UCSD-AML1 (cell line): ENCODE measurements around the gene ZNF98.

Source experiments
- DNase-seq: peaks from one replicate; lab custom pipeline; 2025; ENCODE audit not compliant: unreplicated experiment; lab: John Stamatoyannopoulos, UW

Gene ZNF98

DNA sequence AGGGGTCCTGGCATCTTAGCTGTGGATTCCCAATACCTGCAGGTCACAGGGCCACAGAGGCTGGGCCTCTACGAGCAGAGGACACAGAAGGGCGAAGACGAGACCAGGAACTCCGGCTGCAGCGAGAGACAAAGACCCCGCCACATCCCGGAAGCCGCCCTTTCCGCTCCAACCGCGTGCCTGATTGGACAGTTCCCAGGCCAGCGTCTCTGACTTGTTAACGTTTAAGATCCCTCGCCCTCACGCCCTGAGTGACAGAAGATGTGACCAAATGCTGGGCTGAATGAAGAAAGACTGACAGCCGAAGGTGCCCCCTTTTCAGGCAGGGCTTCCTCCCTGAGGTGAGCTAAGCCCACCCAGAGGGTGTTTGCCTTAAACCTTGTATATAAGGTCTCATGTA is at the start of gene ZNF98:
Gene ZNF98, minus strand, starts transcription at position 136 of the 400 bp plus-strand sequence. Its CDS starts 122 bp downstream, at position 14.
- no peak for DNase-seq

DNA sequence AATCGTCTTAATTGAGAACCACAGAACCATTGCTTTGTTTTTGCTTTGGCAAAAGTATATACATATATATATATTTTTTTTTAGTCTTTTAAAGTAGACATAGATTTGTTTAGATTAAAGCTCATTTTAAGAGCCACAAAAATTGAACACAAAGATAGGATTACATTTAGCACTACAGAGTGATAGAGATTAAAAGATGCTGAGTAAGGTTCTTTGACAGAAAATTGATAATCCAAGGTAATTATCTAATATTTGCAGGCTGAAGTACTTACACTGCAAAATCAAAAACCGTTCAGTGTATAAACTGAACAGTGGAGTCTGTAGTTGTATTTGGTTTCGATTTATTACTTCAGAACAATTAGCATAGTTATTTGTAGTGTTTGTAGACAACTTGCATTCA is 24.5 kb upstream of the ZNF98 start:
- no peak for DNase-seq

DNA sequence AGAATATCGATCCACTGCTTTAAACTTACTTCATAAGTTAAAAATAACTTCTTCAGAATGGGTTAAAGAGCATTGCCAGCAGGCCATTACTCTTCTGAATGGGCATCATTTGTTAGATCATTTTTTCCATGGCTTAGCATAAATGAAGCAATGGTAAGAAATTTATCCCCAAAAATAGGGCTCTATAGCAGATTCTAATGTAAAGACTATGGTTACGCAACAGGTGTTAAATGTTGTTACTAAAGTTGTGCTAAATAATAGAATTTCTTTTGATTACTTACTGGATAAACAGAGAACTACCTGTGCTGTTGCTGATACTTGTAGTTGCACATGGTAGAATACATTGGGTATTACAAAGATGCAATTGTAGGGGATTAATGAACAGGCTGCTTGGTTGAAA is 15.9 kb upstream of the ZNF98 start:
- no peak for DNase-seq

DNA sequence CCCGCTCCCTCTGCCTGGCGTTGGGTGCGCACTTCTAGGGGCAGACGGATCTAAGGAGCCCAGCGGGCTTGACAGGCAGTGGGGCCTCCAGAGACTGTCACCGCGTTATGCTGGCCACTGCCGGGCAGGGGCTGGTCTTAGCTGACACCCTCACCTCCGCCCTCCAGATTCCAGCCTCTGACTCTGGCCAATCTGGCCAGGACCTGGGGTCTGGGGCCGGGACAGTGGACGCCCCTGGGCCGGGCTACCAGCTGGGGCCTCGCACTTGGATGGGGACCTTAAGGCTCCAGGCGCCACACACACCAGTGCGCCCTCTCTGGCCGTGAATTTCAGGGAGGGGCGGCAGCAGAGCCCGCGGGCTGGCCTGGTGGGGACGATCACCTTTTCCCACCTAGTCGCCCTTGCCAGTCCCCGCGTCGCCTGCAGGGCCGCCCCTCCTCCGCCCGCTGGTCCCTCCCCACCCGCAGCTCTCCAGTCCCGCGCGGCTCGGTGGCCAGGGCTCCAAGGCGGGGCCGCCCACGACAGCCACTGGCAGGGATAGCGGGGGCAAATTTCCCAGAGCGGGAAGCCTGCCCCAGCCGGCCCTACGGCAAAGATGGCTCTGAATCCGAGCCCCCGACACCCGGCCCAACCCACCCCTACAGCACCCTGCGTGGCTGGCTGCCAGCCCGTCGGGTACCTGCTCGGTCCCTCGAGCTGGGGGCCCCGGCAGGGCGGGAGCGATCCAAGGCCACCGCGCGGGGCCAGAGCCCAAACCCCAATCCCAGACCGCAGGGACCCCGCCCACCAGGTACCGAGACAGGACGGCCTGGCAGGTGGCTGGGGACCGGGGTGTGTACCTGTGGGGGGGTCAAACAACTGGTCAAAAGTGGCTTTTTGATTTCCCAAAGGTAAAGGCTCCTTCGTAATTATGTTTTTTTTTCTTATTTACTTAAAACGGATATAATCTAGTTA is 6.1 kb upstream of the ZNF98 start:
- no peak for DNase-seq

DNA sequence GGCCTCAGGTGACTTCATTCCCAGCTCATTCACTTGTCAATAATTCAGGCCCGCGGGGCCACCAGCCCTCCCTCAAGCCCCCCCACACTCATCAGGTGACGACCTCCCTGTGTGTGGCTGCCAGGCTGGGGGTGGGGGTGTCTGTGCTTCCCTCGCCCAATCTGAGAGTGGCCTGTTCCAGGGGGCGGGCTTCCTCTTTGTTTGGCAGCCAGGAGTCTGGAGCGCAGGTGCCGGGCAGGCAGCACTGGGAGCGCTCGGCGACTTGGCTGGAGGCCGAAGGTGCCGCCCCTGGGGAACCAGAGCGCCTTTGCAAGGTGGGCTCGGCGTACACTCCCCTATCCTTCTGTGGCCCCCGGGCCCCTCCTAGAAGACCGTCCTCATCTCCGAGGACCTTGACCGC is 5.4 kb upstream of the ZNF98 start:
- no peak for DNase-seq

DNA sequence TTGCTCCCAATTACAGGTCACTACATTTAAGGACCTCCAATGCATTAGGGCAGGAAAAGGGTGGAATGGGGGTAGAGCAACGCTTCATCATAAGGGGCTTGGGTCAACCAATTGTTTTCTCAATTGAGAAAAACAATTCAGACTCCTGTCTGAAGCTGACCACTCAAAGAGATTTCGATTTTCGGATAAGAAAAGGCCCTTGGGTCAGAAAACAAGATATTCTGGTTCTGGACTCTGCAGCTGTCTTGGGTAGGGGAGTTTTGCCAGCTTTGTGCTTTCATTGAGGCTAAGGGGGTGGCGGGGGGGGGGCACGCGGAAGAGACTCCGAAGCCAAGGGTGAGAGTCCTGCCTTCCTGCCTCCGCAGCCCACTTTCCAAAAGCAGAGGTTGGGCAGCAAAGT is 4.8 kb upstream of the ZNF98 start:
- no peak for DNase-seq

DNA sequence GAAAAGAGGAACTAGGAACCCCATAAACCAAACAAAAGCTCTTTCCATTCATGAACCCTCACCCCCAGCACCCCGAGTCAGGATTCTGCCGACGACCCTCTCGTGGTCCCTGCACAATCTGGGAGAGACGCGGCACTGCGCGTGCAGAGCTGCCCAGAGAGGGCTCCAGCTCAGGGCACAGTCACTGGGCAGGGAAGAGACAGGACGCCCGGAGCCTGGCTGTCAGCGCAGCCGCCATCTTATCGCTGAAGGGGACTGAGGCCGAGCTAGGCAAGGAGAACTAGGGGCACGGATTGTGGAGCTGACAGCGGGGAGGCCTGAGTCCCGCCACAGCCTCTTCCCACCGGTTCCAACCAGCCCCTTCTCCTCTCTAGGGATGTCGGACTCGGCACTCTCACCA is 349 bp downstream of the ZNF98 start:
- DNase-seq, result no peak

DNA sequence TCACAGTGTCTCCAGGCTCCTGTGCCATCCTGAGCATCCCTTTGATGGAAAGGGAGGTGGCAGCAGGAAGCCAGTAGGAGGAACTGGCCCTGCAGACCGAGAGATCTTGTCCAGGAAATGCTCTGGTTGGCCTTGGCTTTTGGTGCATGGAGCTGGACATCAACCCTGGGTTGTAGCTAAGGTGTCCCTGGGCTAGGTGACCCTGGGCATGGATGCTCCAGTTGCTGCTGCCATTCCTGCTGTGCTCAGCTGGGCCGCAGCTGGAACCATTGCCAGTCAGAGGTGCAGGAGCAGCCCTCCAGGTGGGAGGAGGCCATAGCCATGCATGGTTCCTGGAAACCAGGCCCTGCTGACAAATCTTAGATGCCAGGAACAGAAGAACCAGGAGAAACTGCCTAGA is 67.5 kb downstream of the ZNF98 start:
- DNase-seq, result no peak
